ENCODE measurements around the gene PANX2.

Gene PANX2

GRCh38 chr22:50216055-50216683, 45.6 kb downstream of the PANX2 start:
- DNase-seq: no peak

GRCh38 chr22:50216684-50217520, 46.4 kb downstream of the PANX2 start:
- DNase-seq: no peak

- no peak for DNase-seq
Observed at GRCh38 chr22:50217543-50218152, 47.1 kb downstream of the PANX2 start.

- DNase-seq: no peak
Observed at GRCh38 chr22:50218153-50218995, 47.8 kb downstream of the PANX2 start.

- DNase-seq: no peak
Observed at GRCh38 chr22:50218996-50219727, 48.6 kb downstream of the PANX2 start.

DNA sequence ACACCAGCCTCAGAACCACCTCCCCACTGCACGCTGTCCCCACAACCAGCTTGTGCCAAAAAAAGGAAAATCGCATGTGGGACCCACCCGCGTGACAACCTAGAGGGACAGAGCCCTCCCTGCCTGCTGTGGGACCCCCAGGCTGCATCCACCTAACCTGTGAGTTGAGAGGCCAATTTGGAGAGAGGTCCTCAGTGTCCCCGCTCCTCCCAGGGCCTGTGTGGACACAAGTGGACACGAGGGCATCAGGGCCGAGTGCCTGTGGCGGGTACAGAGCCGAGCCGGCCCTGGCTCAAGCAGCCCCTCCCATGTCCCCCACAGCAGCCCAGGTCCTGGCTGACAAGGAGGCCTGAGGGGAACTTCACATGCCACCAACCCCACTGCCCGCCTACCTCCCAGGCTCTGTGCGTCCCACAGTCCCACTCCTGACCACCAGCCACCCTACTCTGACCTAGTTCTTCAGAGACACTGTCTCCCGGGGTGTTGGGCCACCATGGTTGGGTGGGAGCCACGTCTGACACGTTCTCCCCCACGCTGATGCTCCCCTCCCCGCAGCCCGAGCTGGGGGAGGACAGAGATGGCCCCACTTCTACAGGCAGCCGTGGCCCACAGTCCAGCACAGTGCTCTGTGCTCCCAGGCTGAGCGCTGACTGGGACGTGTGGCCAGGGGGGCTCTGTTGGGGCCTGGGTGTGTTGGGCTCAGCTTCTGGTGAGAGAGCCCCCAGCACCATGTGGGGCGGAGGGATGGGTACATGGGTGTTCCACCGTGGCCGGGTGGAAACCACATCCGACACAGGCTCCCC, 49.5 kb downstream of the PANX2 start:
- DNase-seq: no peak

GRCh38 chr22:50220603-50221409, 50.3 kb downstream of the PANX2 start:
- DNase-seq: no peak

DNA sequence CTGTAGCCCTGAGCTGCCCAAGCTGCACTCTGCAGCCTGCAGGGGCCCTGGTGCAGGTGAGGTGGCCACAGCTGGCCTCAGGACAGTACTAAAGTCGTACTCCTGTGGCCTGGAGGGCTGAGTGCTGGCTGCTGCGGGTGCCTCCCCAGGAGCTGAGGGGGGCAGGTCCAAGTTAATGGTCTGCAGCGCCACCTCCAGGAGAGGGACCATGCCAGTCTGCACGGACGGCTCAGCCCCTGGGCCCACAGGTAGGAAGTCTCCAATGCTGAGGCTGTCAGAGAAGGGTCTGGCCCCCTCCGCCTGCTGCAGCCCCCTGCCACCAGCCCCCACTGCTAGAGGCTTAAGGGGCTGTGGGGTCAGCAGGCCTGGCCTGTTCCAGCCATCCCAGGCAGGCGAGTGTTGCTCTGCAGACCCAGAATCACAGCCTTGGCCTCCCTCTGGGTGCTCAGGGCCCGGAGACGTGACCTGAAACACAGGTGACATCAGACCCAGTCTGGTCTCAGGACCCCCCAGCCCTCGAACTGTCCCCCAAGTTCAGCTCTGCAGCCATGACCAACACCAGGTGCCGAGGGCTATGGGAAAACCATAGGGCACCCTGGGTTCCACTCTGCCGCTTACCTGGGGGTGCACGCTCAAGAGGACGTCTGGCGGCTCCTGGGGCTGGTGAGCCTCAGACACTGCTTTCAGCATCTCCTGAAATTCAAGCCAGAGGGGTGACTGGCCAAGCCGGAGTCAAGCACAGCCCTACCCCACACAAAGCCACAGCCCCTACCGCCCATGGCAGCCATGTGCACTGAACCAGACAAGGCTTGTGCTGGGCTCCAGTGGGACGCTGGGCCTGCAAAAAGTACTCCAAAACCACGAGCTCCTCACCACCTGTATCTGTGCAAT, 51.1 kb downstream of the PANX2 start:
- DNase-seq: no peak

GRCh38 chr22:50222508-50222907, 52.0 kb downstream of the PANX2 start:
- DNase-seq: no peak

GRCh38 chr22:50224071-50224470, 53.5 kb downstream of the PANX2 start:
- no peak for DNase-seq

DNA sequence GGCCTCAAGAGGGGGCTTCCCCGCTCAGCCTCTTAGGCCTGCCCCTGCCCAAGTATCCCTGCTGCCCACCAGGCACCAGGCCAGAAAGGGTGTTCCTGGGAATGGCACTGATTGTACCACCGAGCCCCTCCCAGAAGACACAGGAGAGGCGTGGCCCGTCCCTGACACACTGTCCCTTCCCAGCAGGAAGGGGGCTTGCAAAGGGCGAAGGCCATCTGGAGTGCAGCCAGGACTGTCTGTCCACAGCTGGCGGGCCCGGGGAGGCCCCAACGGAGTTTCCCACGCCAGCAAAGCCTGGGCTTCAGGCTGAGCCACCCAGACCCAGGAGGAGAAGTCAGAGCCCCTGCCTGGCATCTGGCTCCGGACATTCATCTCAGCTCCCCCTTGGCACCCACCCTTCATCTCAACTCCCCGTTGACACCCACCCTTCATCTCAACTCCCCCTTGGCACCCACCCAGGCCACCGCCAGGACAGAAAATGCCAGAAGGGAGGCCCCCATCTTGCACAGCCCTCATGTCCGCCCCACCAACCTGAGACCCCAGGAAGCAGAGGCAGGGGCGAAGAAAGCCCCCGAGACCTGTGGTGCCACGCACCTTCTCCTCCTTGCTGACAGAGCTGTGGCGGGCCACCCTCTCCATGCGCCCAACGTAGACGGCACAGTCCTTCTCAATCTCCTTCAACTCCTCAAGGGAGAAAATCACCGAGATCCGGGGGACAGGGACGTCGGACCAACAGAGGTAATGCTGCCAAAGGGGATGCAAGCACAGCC, 54.9 kb downstream of the PANX2 start:
- DNase-seq: no peak

- no peak for DNase-seq
Observed at GRCh38 chr22:50226063-50226874, 55.7 kb downstream of the PANX2 start.

DNA sequence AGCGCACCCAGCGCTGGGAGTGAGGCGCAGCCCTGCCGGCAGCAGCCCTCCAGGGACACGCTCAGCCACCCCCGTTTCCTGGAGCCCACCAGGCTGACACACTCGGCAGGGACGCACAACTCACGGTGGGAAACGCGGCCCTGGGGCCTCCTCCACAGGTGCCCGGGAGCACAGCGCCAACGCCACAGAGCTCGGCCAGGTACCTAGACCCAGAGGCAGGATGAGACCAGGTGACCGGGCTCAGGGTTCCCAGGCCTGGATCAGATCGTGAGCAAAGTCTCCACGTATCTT, 56.3 kb downstream of the PANX2 start:
- no peak for DNase-seq

GRCh38 chr22:50227579-50228215, 57.2 kb downstream of the PANX2 start:
- DNase-seq: no peak

DNA sequence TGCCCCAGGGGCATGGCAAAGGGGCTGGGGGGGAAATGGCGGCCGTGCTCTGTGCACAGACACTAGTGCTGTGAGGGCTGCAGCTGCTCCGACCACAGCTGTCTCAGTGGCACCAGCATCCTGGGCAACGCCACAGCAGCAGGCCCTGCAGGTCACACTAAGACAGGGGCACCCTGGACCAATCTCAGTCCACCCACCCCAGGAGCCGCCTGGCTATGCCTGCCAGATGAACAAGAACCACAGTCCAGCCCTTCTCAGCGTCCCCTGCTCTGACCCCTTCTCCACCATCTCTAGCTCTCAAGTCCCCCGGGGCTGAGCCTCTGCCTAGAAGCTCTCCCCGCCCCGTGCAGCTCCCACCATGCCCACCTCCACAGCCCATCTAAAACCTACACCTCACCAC, 57.8 kb downstream of the PANX2 start:
- no peak for DNase-seq

GRCh38 chr22:50229370-50229769, 58.8 kb downstream of the PANX2 start:
- no peak for DNase-seq
